Stomach smooth muscle (tissue), 2 donors: ENCODE data around the gene ELMOD2.

Experiments used
- H3K27ac ChIP-seq: one replicate; pipeline ENCODE4 v1.7.0; 2013; ENCODE audit warnings: mild to moderate bottlenecking, low read length, inconsistent platforms
- H3K27me3 ChIP-seq, 2 donors: one replicate each; pipeline ENCODE4 v1.7.0; 2013; ENCODE audit warnings: low read length in 2 of 2; ENCODE audit not compliant: insufficient read depth in 2 of 2, control insufficient read depth in 1 of 2
- H3K36me3 ChIP-seq, 2 donors: one replicate each; pipeline ENCODE4 v1.7.0; 2013; ENCODE audit warnings: low read length in 2 of 2; ENCODE audit not compliant: control insufficient read depth in 2 of 2, insufficient read depth in 2 of 2
- H3K4me1 ChIP-seq: one replicate; pipeline ENCODE4 v1.7.0; 2013; ENCODE audit warnings: low read length; ENCODE audit not compliant: control insufficient read depth, insufficient read depth
- H3K4me3 ChIP-seq, 2 donors: one replicate each; pipeline ENCODE4 v1.7.0; 2013; ENCODE audit warnings: low read length in 2 of 2
- H3K9ac ChIP-seq, 2 donors: one replicate each; pipeline ENCODE4 v1.7.0; 2013; ENCODE audit warnings: low read length in 2 of 2, mild to moderate bottlenecking in 1 of 2
- H3K9me3 ChIP-seq, 2 donors: one replicate each; pipeline ENCODE4 v1.7.0; 2013; ENCODE audit warnings: low read length in 2 of 2; ENCODE audit not compliant: control insufficient read depth in 2 of 2
- donor health status: healthy.
- donor health status: Pancreatic carcinoma.

Gene ELMOD2

GRCh38 chr4:140529434-140529833 lies 5.5 kb downstream of the ELMOD2 start:
- Histone ChIP-seq H3K9me3 (no peaks in the 10 kb centered on the region), H3K9ac (no peak overlapping the region), H3K27me3 (no peaks in the 10 kb centered on the region), H3K36me3 (peaks cover 7 to 8% of the 10 kb centered on the region in 2 donors), H3K27ac (no peak overlapping the region), H3K4me3 (no peak overlapping the region), H3K4me1 (no peaks in the 10 kb centered on the region)

- Histone ChIP-seq H3K36me3 (peaks cover 7% of the 10 kb centered on the region in 2 donors), H3K9ac (no peak overlapping the region), H3K9me3 (no peaks in the 10 kb centered on the region), H3K27me3 (no peaks in the 10 kb centered on the region), H3K27ac (no peak overlapping the region), H3K4me1 (no peaks in the 10 kb centered on the region), H3K4me3 (no peak overlapping the region)
These were observed 10.0 kb downstream of the ELMOD2 start for GRCh38 chr4:140533951-140534480.

GRCh38 chr4:140556372-140557085 lies 32.6 kb downstream of the ELMOD2 start:
- H3K27me3 ChIP-seq = no peaks in the 10 kb centered on the region
- no peaks in the 10 kb centered on the region for H3K9me3 ChIP-seq
- H3K27ac ChIP-seq = no peak overlapping the region

GRCh38 chr4:140557831-140558435 lies 34.0 kb downstream of the ELMOD2 start:
- Histone ChIP-seq H3K27me3 (no peaks in the 10 kb centered on the region), H3K9me3 (no peaks in the 10 kb centered on the region), H3K4me3 (no peak overlapping the region), H3K4me1 (no peaks in the 10 kb centered on the region), H3K36me3 (no peaks in the 10 kb centered on the region), H3K9ac (no peak overlapping the region), H3K27ac (no peak overlapping the region)

More at GRCh38 chr4:140556372-140557085, 32.6 kb downstream of the ELMOD2 start:
- Histone ChIP-seq H3K4me3 (no peak overlapping the region), H3K9ac (no peak overlapping the region), H3K36me3 (no peaks in the 10 kb centered on the region), H3K4me1 (no peaks in the 10 kb centered on the region)

GRCh38 chr4:140559696-140560095 lies 35.7 kb downstream of the ELMOD2 start:
- no peaks in the 10 kb centered on the region for H3K9me3 ChIP-seq
- no peaks in the 10 kb centered on the region for H3K36me3 ChIP-seq
- no peaks in the 10 kb centered on the region for H3K4me1 ChIP-seq
- H3K9ac ChIP-seq = no peak overlapping the region
- H3K27me3 ChIP-seq = no peaks in the 10 kb centered on the region
- H3K4me3 ChIP-seq = no peak overlapping the region
- no peak overlapping the region for H3K27ac ChIP-seq

- peaks cover 15% of the 10 kb centered on the region for H3K4me1 ChIP-seq
- H3K27me3 ChIP-seq = peaks cover 41 to 43% of the 10 kb centered on the region in 2 donors
- H3K4me3 ChIP-seq = peak within 1 kb of the TSS; percentile 56 to 70
- H3K9me3 ChIP-seq = peaks cover 0 to 8% of the 10 kb centered on the region in 2 donors
- H3K36me3 ChIP-seq = no peaks in the 10 kb centered on the region
- H3K27ac ChIP-seq = no peak within 1 kb of the TSS
- H3K9ac ChIP-seq = no peak within 1 kb of the TSS
These were observed 44.7 kb downstream of the ELMOD2 start, which contains the start of gene UCP1 for GRCh38 chr4:140568507-140569306. Gene UCP1, minus strand, starts transcription at chr4:140568961. Its CDS starts 232 bp downstream, at chr4:140568729.

- peak overlapping the region; percentile 56 to 70 for H3K4me3 ChIP-seq
- H3K36me3 ChIP-seq = no peaks in the 10 kb centered on the region
- H3K4me1 ChIP-seq = peaks cover 15% of the 10 kb centered on the region
- no peak overlapping the region for H3K27ac ChIP-seq
- H3K9ac ChIP-seq = no peak overlapping the region
- H3K9me3 ChIP-seq = peaks cover 0 to 8% of the 10 kb centered on the region in 2 donors
- H3K27me3 ChIP-seq = peaks cover 41 to 43% of the 10 kb centered on the region in 2 donors
These were observed 45.3 kb downstream of the ELMOD2 start for GRCh38 chr4:140569307-140569638.

- H3K27ac ChIP-seq = no peak overlapping the region
- H3K4me1 ChIP-seq = peaks cover 15% of the 10 kb centered on the region
- H3K9ac ChIP-seq = no peak overlapping the region
- no peaks in the 10 kb centered on the region for H3K36me3 ChIP-seq
- H3K4me3 ChIP-seq = no peak overlapping the region
- peaks cover 0 to 8% of the 10 kb centered on the region in 2 donors for H3K9me3 ChIP-seq
- peaks cover 41 to 42% of the 10 kb centered on the region in 2 donors for H3K27me3 ChIP-seq
These were observed 47.7 kb downstream of the ELMOD2 start for GRCh38 chr4:140571620-140572019.

- H3K9ac ChIP-seq = no peak overlapping the region
- H3K36me3 ChIP-seq = no peaks in the 10 kb centered on the region
- H3K4me1 ChIP-seq = no peaks in the 10 kb centered on the region
- no peak overlapping the region for H3K4me3 ChIP-seq
- H3K9me3 ChIP-seq = peaks cover 0 to 8% of the 10 kb centered on the region in 2 donors
- H3K27me3 ChIP-seq = peaks cover 23 to 37% of the 10 kb centered on the region in 2 donors
- no peak overlapping the region for H3K27ac ChIP-seq
These were observed 51.5 kb downstream of the ELMOD2 start for GRCh38 chr4:140575489-140575888.

GRCh38 chr4:140579278-140579677 lies 55.3 kb downstream of the ELMOD2 start:
- Histone ChIP-seq H3K27ac (no peak overlapping the region), H3K4me3 (no peak overlapping the region), H3K9me3 (no peaks in the 10 kb centered on the region), H3K4me1 (no peaks in the 10 kb centered on the region), H3K9ac (no peak overlapping the region), H3K27me3 (peaks cover 16 to 36% of the 10 kb centered on the region in 2 donors), H3K36me3 (no peaks in the 10 kb centered on the region)
